Measurements from ENCODE around the gene IL6R. TPM values are rescaled to one million over a fixed set of nuclear protein-coding genes. Genes with fewer than 3 reads are reported as not detected.

IL6R gene
- total and polyA plus RNA-seq, 2 donors (not counting 1 experiment from before 2014, with no cell fraction given) = 3.5 to 5.3 TPM

DNA sequence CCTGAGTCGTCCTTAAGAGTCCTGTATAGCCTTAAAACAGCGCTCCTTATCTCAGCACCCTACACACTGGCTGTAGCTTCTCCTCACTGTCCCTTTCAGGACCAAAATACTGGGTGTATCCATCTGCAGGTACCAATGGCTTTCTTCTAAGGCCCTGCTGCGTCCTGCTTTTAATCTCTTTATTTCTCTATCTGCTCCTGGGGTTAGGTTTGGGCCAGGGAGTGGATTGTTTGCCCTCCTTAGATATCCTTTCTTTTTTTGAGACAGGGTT lies 12.1 kb downstream of the IL6R start:
- H3K9me3 ChIP-seq (ENCODE audit: control extremely low read depth in 1 of 3, control insufficient read depth in 2 of 3, insufficient read depth in 1 of 3, low read length in 2 of 3) = no peaks in the 10 kb centered on the region
- H3K4me1 Mint-ChIP-seq = peaks cover 43% of the 10 kb centered on the region
- no peak overlapping the region for H3K9ac ChIP-seq (ENCODE audit: low read length)
- no peaks in the 10 kb centered on the region for H4K20me1 ChIP-seq (ENCODE audit: control insufficient read depth, insufficient read depth, low read length, poor library complexity, severe bottlenecking)
- ChIA-PET POLR2A (no interaction called here), CTCF (no interaction called here)
- no peaks in the 10 kb centered on the region for H3K27me3 ChIP-seq (replicated peaks in 1 of 4; ENCODE audit: control extremely low read depth in 1 of 4, control insufficient read depth in 3 of 4, insufficient read depth in 4 of 4, low read length in 3 of 4)
- H3K27ac Mint-ChIP-seq = no peak overlapping the region
- no peak overlapping the region for H3K27ac ChIP-seq (ENCODE audit: low read length in 2 of 2)
- H3K4me3 ChIP-seq (ENCODE audit: control extremely low read depth in 1 of 5, extremely low read depth in 1 of 5, insufficient read depth in 1 of 5, low read depth in 2 of 5, low read length in 4 of 5) = no peak overlapping the region
- TF ChIP-seq EZH2 (IDR thresholded peaks at IDR 0.05; ENCODE audit: borderline replicate concordance, insufficient read depth, low read depth, low read length, poor library complexity, severe bottlenecking) = no peak
- TF ChIP-seq, protein P1, sequence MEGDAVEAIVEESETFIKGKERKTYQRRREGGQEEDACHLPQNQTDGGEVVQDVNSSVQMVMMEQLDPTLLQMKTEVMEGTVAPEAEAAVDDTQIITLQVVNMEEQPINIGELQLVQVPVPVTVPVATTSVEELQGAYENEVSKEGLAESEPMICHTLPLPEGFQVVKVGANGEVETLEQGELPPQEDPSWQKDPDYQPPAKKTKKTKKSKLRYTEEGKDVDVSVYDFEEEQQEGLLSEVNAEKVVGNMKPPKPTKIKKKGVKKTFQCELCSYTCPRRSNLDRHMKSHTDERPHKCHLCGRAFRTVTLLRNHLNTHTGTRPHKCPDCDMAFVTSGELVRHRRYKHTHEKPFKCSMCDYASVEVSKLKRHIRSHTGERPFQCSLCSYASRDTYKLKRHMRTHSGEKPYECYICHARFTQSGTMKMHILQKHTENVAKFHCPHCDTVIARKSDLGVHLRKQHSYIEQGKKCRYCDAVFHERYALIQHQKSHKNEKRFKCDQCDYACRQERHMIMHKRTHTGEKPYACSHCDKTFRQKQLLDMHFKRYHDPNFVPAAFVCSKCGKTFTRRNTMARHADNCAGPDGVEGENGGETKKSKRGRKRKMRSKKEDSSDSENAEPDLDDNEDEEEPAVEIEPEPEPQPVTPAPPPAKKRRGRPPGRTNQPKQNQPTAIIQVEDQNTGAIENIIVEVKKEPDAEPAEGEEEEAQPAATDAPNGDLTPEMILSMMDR (IDR thresholded peaks at IDR 0.05) = no peak
- H3K9me3 Mint-ChIP-seq (ENCODE audit: insufficient read depth) = no peaks in the 10 kb centered on the region
- no peaks in the 10 kb centered on the region for H3K36me3 ChIP-seq (replicated peaks in 1 of 2; ENCODE audit: control extremely low read depth in 1 of 2, control insufficient read depth in 1 of 2, extremely low read depth in 1 of 2, insufficient read depth in 2 of 2, low read length in 1 of 2)
- H3K79me2 ChIP-seq (ENCODE audit: control insufficient read depth, insufficient read depth, low read length) = peaks cover 29% of the 10 kb centered on the region
- ATAC-seq (ENCODE audit: low read depth) = no peak
- intact Hi-C loops (cut with micrococcal nuclease) = no loop called here
- no peak overlapping the region for H2AFZ ChIP-seq (ENCODE audit: insufficient read depth, low read depth, low read length, poor library complexity, severe bottlenecking)
- DNase-seq = no peak
- no peaks in the 10 kb centered on the region for H3K27me3 Mint-ChIP-seq
- H3K4me1 ChIP-seq (ENCODE audit: control insufficient read depth in 2 of 2, insufficient read depth in 2 of 2, low read length in 2 of 2) = peaks cover 20 to 39% of the 10 kb centered on the region in 2 donors
- H3K4me2 ChIP-seq (replicated peaks; ENCODE audit: low read depth, low read length, poor library complexity, severe bottlenecking) = no peak overlapping the region
- 100% methylated on average over 2 of the region's 3 CpGs for whole genome bisulfite sequencing (ENCODE audit: insufficient coverage)
- no peak overlapping the region for H3K4me3 Mint-ChIP-seq

DNA sequence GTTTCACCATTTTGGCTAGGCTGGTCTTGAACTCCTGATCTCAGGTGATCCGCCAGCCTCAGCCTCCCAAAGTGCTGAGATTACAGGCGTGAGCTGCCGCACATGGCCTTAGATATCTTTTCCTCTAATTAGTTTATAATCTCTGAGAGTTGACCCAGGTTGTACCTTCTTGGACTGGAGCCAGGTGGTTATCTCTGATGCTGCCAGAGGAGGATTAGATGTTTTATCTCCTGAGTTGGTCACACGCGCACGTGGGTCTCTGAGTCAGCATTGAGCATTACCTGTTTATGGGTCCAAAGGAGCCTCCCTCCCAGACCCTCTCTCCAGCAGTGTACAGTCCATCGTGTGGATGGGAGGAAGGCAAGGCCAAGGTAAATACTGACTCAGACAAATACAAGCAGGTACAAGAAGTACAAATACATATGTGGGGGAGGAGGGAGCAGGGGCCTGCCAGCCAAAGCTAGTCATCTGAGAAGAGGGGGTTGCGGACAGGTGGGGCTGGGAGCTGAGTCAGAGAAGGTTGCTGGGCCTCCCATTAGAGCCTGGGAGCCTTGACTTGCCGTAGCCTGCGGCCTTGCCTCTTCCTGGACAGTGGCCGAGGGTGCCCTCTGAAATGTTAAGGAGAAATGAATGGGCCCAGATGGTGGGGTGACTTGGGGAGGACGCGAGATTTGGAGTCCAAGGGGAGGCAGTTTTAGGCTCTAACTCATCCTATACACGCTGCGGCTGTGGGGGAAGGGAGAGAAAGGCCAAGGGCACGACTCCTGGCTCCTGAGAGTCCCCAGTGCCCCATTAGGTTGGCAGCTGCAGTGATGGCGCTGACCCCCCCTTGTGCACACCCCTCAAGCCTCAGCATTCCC lies 13.1 kb downstream of the IL6R start:
- WGBS (ENCODE audit: insufficient coverage) = 83% methylated on average over 7 of the region's 17 CpGs
- H3K4me2 ChIP-seq (replicated peaks; ENCODE audit: low read depth, low read length, poor library complexity, severe bottlenecking) = no peak overlapping the region
- DNase-seq (no peak), ATAC-seq (ENCODE audit: low read depth) (no peak)
- no peak overlapping the region for H2AFZ ChIP-seq (ENCODE audit: insufficient read depth, low read depth, low read length, poor library complexity, severe bottlenecking)
- H3K4me3 ChIP-seq (ENCODE audit: control extremely low read depth in 1 of 5, extremely low read depth in 1 of 5, insufficient read depth in 1 of 5, low read depth in 2 of 5, low read length in 4 of 5) = no peak overlapping the region
- no peaks in the 10 kb centered on the region for H3K9me3 ChIP-seq (ENCODE audit: control extremely low read depth in 1 of 3, control insufficient read depth in 2 of 3, insufficient read depth in 1 of 3, low read length in 2 of 3)
- ChIA-PET POLR2A (no interaction called here), CTCF (interaction anchor here (0.7 to 2.5 kb wide), 2 partner anchors 12 to 599 kb away, joined by 3 to 10 read pairs; no protein-coding TSS in a partner anchor)
- Mint-ChIP-seq H3K9me3 (ENCODE audit: insufficient read depth) (no peaks in the 10 kb centered on the region), H3K4me3 (no peak overlapping the region), H3K27me3 (no peaks in the 10 kb centered on the region), H3K27ac (no peak overlapping the region), H3K4me1 (peaks cover 36% of the 10 kb centered on the region)
- H3K36me3 ChIP-seq (replicated peaks in 1 of 2; ENCODE audit: control extremely low read depth in 1 of 2, control insufficient read depth in 1 of 2, extremely low read depth in 1 of 2, insufficient read depth in 2 of 2, low read length in 1 of 2) = no peaks in the 10 kb centered on the region
- no peak for TF ChIP-seq EZH2 (IDR thresholded peaks at IDR 0.05; ENCODE audit: borderline replicate concordance, insufficient read depth, low read depth, low read length, poor library complexity, severe bottlenecking)
- TF ChIP-seq, protein P1 (IDR thresholded peaks at IDR 0.05) = no peak
- H3K4me1 ChIP-seq (ENCODE audit: control insufficient read depth in 2 of 2, insufficient read depth in 2 of 2, low read length in 2 of 2) = peaks cover 19 to 36% of the 10 kb centered on the region in 2 donors
- intact Hi-C loops (cut with micrococcal nuclease) = no loop called here
- peaks cover 29% of the 10 kb centered on the region for H3K79me2 ChIP-seq (ENCODE audit: control insufficient read depth, insufficient read depth, low read length)
- no peak overlapping the region for H3K9ac ChIP-seq (ENCODE audit: low read length)
- no peak overlapping the region for H3K27ac ChIP-seq (ENCODE audit: low read length in 2 of 2)
- H4K20me1 ChIP-seq (ENCODE audit: control insufficient read depth, insufficient read depth, low read length, poor library complexity, severe bottlenecking) = no peaks in the 10 kb centered on the region
- H3K27me3 ChIP-seq (replicated peaks in 1 of 4; ENCODE audit: control extremely low read depth in 1 of 4, control insufficient read depth in 3 of 4, insufficient read depth in 4 of 4, low read length in 3 of 4) = no peaks in the 10 kb centered on the region

All from B cell (primary cell).